Dermis microvascular lymphatic vessel endothelial cell (primary cell): ENCODE measurements around the gene TM6SF1. TPM values are rescaled to one million over a fixed set of nuclear protein-coding genes. Genes with fewer than 3 reads are reported as not detected.

Source experiments
- DNase-seq, 2 donors: peaks; one replicate each; pipeline versions ENCODE4 v3.0.0 to v3.0.0-alpha.2; 2010; ENCODE audit warnings: low read depth in 2 of 2
- total RNA-seq: library from RNA; depleted of rRNA; stranded (reverse); fragments of >200 nt; gene quantifications from 2 replicates; pipeline ENCODE4 v1.2.1, GENCODE V29; 2014

TM6SF1 gene
- total RNA-seq, 1 donor from 2014 or later = 25.3 TPM

GRCh38 chr15:83170474-83171165 is 63.2 kb downstream of the TM6SF1 start:
- no peak for DNase-seq

GRCh38 chr15:83174891-83175290 is 67.4 kb downstream of the TM6SF1 start:
- DNase-seq = no peak

GRCh38 chr15:83178390-83178789 is 70.9 kb downstream of the TM6SF1 start:
- DNase-seq = no peak

- no peak for DNase-seq
Observed at GRCh38 chr15:83178869-83179325, 71.5 kb downstream of the TM6SF1 start.

GRCh38 chr15:83185561-83185960 is 78.1 kb downstream of the TM6SF1 start:
- no peak for DNase-seq

Other genes with a start within 250 kb of the TM6SF1 start
- under 0.01 TPM in 2 replicates for gene HOMER2, start 154.9 kb upstream of the TM6SF1 start, total RNA-seq
- 22.6 and 24.1 TPM in 2 replicates for gene RAMAC, start 121.4 kb upstream of the TM6SF1 start, total RNA-seq
- 10.1 and 12.6 TPM in 2 replicates for gene C15orf40, start 96.0 kb upstream of the TM6SF1 start, total RNA-seq
- gene BTBD1, start 40.4 kb upstream of the TM6SF1 start, total RNA-seq = 94.2 and 100 TPM in 2 replicates
- 25.5 and 26.4 TPM in 2 replicates for gene HDGFL3, start 100.2 kb downstream of the TM6SF1 start, total RNA-seq
- gene BNC1, start 177.0 kb downstream of the TM6SF1 start, total RNA-seq = 1.0 and 1.6 TPM in 2 replicates